Mucosa of descending colon (tissue), 3 donors: ENCODE measurements around the gene PTPN22. TPM values are rescaled to one million over a fixed set of nuclear protein-coding genes. Genes with fewer than 3 reads are reported as not detected.

Experiments
- ATAC-seq: fragments of 200-7000 bp; cut with Tn5 transposase; one replicate; pipeline ENCODE4 v1.9.1; 2020; ENCODE audit warnings: mild to moderate bottlenecking, moderate library complexity
- DNase-seq, 3 donors: peaks; one replicate each; pipeline ENCODE4 v3.0.0-alpha.2; 2020
- H3K36me3 ChIP-seq: fragments of 200-600 bp; one replicate; pipeline ENCODE4 v1.8.0; 2021; ENCODE audit warnings: low read depth, mild to moderate bottlenecking
- H3K4me1 ChIP-seq: fragments of 200-600 bp; one replicate; pipeline ENCODE4 v1.8.0; 2021; ENCODE audit warnings: low read depth, mild to moderate bottlenecking
- H3K4me3 ChIP-seq: fragments of 200-600 bp; one replicate; pipeline ENCODE4 v1.8.0; 2021; ENCODE audit warnings: mild to moderate bottlenecking
- H3K9me3 ChIP-seq: fragments of 200-600 bp; one replicate; pipeline ENCODE4 v1.8.0; 2021; ENCODE audit warnings: mild to moderate bottlenecking
- intact Hi-C, 2 donors: fragments of 100-400 bp; cut with DNase I in 1 of 2; cut with micrococcal nuclease in 1 of 2; formaldehyde crosslinking; loops; one replicate each; pipeline versions ENCODE4 v1.11.0 to v1.11.1; 2022; cut with DNase I, micrococcal nuclease
- total RNA-seq, 3 donors: library from RNA; stranded (reverse); fragmentation: NEBNext Ultra II Directional in 2 of 3; extraction: Animal tissue kit (Norgen Biotek cat#: 25700) in 2 of 3; gene quantifications; one replicate each; pipeline versions ENCODE4 v1.2.1 to v1.2.4, GENCODE V29; 2021 to 2023
- TF ChIP-seq, protein P1 (sequence below): fragments of 200-600 bp; IDR thresholded peaks from one replicate; pipeline ENCODE4 v1.8.0; 2022; ENCODE audit warnings: antibody characterized with exemption, mild to moderate bottlenecking
- donor health status: DM: no; HTN: no; CAD: no; lungs with moderate emphysema.
- donor health status: DM: no; HTN: no; CAD: no.
- donor health status: DM: no; HTN: yes; CAD: no.

Gene PTPN22
- total RNA-seq, 3 donors from 2014 or later, result 4.3 to 8.3 (median 5.2) TPM

DNA sequence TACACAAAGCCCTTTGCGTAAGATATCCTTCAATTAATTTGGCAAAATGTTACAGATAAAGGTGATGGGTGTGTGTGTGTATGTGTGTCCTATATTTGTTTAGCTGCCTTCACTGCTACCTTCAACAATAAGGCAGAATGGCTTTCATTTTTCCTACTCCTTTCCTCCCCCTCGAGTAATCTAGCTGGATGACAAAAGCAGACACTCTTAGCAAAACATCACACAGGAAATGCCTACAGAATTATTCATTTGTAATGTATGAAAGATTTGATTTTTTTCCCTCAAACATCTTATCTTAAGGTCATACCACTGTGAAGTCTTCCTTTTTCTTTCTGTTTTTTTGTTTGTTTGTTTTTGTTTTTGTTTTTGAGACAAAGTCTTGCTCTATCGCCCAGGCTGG, 10.6 kb downstream of the PTPN22 start:
- ATAC-seq, result no peak
- H3K4me3 ChIP-seq, result no peak overlapping the region
- intact Hi-C loops, result no loop called here
- no peaks in the 10 kb centered on the region for H3K9me3 ChIP-seq
- no peaks in the 10 kb centered on the region for H3K4me1 ChIP-seq
- no peaks in the 10 kb centered on the region for H3K36me3 ChIP-seq
- no peak for DNase-seq
- TF ChIP-seq, protein P1, sequence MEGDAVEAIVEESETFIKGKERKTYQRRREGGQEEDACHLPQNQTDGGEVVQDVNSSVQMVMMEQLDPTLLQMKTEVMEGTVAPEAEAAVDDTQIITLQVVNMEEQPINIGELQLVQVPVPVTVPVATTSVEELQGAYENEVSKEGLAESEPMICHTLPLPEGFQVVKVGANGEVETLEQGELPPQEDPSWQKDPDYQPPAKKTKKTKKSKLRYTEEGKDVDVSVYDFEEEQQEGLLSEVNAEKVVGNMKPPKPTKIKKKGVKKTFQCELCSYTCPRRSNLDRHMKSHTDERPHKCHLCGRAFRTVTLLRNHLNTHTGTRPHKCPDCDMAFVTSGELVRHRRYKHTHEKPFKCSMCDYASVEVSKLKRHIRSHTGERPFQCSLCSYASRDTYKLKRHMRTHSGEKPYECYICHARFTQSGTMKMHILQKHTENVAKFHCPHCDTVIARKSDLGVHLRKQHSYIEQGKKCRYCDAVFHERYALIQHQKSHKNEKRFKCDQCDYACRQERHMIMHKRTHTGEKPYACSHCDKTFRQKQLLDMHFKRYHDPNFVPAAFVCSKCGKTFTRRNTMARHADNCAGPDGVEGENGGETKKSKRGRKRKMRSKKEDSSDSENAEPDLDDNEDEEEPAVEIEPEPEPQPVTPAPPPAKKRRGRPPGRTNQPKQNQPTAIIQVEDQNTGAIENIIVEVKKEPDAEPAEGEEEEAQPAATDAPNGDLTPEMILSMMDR, result no peak

DNA sequence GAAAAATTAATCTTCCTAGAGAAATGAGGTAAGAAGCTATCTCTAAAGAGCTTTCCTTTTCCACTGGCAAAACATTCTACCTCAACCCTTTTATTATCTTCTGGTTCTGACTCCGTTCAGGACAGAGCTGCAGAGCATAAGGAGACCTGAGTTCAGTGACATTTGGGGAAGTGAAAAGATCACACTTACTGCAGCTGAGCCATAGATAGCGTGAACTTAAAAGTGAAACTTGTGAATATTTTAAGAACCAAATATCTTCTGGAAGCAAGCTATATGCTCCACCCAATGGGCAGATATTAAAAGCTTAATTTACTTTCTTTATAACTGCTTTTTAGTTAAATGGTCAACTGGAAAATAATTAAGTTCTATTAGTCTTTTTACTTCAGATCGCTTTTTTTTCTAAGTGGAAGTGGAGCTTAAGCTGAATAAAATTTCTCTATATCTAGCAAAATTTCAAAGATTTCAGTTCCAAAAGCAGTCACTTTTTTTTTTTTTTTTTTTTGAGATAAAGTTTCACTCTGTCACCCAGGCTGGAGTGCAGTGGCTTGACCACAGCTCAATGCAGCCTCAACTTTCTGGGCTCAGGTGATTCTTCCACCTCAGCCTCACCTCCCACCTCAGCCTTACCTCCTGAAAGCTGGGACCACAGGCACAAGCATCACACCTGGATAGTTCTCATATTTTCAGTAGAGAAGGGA, 11.9 kb downstream of the PTPN22 start:
- DNase-seq (no peak), ATAC-seq (peak; percentile 67)
- Histone ChIP-seq H3K36me3 (no peaks in the 10 kb centered on the region), H3K9me3 (no peaks in the 10 kb centered on the region), H3K4me3 (no peak overlapping the region), H3K4me1 (no peaks in the 10 kb centered on the region)
- intact Hi-C loops, result no loop called here
- TF ChIP-seq, protein P1, result no peak

DNA sequence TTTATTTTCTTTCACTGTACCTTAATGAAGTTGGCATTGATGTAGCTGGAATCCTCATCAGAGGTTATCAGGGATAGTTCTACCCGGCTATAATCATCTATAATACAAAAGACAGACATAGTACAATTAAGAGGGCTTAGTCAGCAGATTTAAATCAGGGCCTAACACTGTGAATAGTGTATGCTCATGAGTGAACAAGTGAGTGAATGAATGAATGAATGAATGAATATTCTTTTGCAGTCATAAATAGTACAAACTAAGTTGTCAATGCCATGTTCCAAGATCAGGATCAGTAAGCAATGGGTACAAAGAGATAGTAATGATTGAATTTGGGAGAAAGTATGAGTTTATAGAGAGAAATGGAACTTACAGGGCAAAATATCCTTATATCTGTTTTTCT, 12.5 kb downstream of the PTPN22 start:
- no peak overlapping the region for H3K4me3 ChIP-seq
- no peaks in the 10 kb centered on the region for H3K36me3 ChIP-seq
- no peaks in the 10 kb centered on the region for H3K9me3 ChIP-seq
- no peaks in the 10 kb centered on the region for H3K4me1 ChIP-seq
- TF ChIP-seq, protein P1, result no peak
- ATAC-seq, result no peak
- DNase-seq, result no peak
- intact Hi-C loops, result no loop called here

DNA sequence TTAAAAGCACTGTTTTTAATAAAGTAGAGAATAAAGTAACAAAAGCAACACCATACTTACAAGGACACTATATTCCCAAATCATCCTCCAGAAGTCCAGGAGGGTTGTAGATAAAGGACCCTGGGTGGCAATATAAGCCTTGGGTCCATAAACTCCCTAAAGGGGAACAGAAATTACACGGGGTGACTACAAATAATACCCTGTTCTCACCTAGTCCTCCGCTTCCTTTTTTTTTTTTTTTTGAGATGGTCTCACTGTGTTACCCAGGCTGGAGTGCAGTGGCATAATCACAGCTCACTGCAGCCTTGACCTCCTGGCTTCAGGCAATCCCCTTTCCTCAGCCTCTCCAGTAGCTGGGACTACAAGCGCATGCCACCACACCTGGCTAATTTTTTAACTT, 13.1 kb downstream of the PTPN22 start:
- H3K36me3 ChIP-seq, result no peaks in the 10 kb centered on the region
- intact Hi-C loops, result no loop called here
- no peak overlapping the region for H3K4me3 ChIP-seq
- no peak for DNase-seq
- no peaks in the 10 kb centered on the region for H3K4me1 ChIP-seq
- no peaks in the 10 kb centered on the region for H3K9me3 ChIP-seq
- TF ChIP-seq, protein P1, result no peak
- ATAC-seq, result peak; percentile 45

DNA sequence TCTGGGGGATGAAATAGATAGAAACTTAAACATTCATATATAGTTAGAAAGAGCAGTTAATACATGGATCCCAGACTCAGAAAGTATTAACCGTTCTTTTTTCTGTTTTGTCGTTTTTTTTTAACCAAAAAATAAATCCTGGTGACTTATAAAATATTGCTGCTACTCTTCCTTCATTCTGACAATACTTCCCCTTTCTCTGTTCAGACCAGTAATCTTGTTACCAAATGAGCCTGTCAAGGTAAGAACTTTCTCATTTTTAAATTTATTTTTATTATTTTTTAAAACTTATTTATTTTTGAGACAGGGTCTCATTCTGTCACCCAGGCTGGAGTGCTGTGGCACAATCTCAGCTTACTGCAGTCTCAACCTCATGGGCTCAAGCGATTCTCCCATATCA, 13.7 kb downstream of the PTPN22 start:
- TF ChIP-seq, protein P1, result no peak
- DNase-seq (no peak), ATAC-seq (no peak)
- intact Hi-C loops, result no loop called here
- H3K9me3 ChIP-seq, result no peaks in the 10 kb centered on the region
- no peaks in the 10 kb centered on the region for H3K36me3 ChIP-seq
- no peaks in the 10 kb centered on the region for H3K4me1 ChIP-seq
- no peak overlapping the region for H3K4me3 ChIP-seq

DNA sequence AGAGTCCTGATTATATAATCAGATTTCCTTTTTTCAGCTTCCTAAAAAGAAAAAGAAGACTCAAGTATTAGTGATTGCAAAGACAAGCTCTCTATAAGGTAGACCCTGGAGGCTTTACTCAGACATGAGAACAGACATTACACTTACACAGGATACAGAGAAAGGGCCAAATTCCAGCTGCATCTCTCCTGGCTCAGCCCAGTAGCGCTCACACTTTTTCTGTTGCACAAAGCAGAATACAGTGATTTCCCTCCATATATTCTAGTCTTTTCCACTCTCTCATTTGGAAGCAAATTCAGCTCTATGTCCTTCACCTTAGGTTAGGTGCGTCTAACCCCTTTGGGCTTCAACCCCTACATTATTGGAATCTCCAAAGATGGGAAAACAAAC, 15.1 kb downstream of the PTPN22 start:
- intact Hi-C loops, result no loop called here
- DNase-seq (no peak), ATAC-seq (no peak)
- Histone ChIP-seq H3K9me3 (no peaks in the 10 kb centered on the region), H3K4me1 (no peaks in the 10 kb centered on the region), H3K4me3 (no peak overlapping the region), H3K36me3 (no peaks in the 10 kb centered on the region)
- TF ChIP-seq, protein P1, result no peak
